Body of pancreas (tissue), 4 donors: ENCODE measurements around the gene DDX1.

Source experiments
- POLR2A ChIP-seq, 3 donors: fragments of 450-650 bp; IDR thresholded peaks; one replicate each; pipeline ENCODE4 v1.6.1; 2016; ENCODE audit warnings: antibody characterized with exemption in 3 of 3, mild to moderate bottlenecking in 2 of 3
- TF ChIP-seq, protein P1 (sequence below), 7 experiments: fragments of 450-650 bp in 4 of 7; fragments of 200-600 bp in 3 of 7; sonication (generic) in 3 of 7; IDR thresholded peaks; one replicate each; pipeline ENCODE4 v1.5.1; 2016 to 2019; ENCODE audit warnings: antibody characterized with exemption in 7 of 7

DNA sequence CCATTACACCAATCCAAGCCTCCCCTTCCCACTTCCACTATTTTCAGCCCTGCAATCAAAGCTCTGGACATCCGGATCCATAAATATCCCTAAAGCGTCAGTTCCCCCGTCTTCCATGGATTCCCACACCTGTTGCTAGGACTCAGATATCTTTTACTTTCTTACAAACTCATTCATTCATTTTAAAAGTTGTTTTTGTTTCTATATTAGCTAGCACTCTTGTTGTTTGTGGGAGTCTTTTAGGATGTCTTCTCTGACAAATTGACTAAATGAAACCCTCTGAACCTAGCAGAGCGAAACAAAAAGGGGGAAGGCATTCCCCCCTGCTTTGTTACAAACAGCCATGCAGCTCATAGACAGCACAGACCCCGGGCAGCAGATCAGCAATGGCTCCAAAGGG, 21.6 kb upstream of the DDX1 start:
- TF ChIP-seq, protein P1, sequence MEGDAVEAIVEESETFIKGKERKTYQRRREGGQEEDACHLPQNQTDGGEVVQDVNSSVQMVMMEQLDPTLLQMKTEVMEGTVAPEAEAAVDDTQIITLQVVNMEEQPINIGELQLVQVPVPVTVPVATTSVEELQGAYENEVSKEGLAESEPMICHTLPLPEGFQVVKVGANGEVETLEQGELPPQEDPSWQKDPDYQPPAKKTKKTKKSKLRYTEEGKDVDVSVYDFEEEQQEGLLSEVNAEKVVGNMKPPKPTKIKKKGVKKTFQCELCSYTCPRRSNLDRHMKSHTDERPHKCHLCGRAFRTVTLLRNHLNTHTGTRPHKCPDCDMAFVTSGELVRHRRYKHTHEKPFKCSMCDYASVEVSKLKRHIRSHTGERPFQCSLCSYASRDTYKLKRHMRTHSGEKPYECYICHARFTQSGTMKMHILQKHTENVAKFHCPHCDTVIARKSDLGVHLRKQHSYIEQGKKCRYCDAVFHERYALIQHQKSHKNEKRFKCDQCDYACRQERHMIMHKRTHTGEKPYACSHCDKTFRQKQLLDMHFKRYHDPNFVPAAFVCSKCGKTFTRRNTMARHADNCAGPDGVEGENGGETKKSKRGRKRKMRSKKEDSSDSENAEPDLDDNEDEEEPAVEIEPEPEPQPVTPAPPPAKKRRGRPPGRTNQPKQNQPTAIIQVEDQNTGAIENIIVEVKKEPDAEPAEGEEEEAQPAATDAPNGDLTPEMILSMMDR (IDR thresholded peaks at IDR 0.05) = no peak
- TF ChIP-seq POLR2A (IDR thresholded peaks at IDR 0.05) = no peak
